ENCODE results near the gene UNG.

UNG gene

DNA sequence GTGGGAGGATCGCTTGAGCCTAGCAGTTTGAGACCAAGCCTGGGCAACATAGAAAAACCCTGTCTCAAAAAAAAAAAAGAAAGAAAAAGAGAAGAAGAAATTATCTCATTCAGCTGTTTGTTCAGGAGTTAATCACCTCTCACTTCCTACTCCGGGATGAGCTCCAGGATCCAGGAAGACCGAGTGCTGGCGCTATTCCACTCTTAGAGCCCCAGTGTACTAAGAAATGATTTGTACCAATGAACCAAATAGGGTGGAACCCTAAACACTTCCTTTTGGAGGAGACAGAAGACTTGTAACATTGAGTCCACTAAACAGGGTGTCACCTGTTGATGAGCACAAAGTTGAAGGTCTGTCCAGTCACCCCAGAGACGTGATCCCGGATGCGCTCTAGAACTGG, 7.7 kb upstream of the UNG start:
- no peak for DNase-seq

GRCh38 chr12:109092497-109093021, 4.8 kb upstream of the UNG start:
- peak; percentile 12 for DNase-seq
- ATAC-seq = no peak

More for the DNA sequence above, 7.7 kb upstream of the UNG start:
- ATAC-seq = no peak

DNA sequence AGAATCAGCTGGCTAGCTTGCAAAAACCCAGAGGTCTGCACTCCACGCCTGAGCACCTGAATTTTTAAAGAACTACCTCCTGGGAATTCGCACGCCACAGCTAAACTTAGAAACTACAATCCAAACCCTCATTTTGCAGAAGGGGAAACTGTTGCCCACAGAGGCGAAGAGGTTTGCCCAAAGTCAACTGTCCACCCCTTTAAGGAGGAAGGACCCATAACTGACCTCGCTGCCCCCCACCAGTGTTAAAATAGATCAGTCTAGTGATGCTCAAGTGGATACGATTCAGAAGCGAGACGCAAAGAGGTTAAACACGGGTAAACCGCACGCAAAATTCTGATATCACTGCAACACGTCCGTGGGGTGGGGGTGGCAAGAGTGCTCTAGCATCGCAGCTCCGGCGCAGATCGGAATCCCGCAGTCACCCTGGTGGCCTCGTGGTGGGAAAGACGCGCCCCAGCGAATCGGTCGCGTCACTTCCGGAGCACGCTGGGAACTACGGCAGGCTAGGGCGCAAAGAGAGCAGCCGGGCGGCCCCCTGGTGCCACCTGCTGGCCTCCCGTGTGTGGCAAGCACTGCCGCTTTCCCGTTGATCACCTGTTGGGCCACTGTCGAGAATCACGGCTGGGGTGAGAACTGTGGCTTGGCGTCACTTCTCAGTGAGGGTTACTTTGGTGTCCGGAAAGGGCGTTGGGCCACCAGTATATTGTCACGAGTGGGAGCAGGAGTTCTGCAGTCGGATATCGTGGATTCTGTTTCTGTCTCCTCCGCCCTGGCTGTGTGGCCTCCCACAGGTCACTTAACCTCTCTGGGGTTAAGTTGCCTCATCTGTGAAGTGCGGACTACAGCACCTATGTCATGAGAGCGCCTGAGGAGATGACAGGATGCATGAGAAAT, 4.1 kb upstream of the UNG start, which contains the start of gene ALKBH2:
Gene ALKBH2 (minus strand): TSS at position 451 of the 897 bp plus-strand sequence. CDS start 686 bp downstream, outside the sequence.
- ATAC-seq (peak; percentile 81), DNase-seq (peak; percentile 95)

GRCh38 chr12:109097140-109097434, 310 bp upstream of the UNG start:
- DNase-seq = no peak
- ATAC-seq = no peak

GRCh38 chr12:109098183-109098604, 797 bp downstream of the UNG start:
- no peak for ATAC-seq
- DNase-seq = no peak

- ATAC-seq (no peak), DNase-seq (no peak)
Measured at GRCh38 chr12:109098651-109099050, 1.3 kb downstream of the UNG start.

DNA sequence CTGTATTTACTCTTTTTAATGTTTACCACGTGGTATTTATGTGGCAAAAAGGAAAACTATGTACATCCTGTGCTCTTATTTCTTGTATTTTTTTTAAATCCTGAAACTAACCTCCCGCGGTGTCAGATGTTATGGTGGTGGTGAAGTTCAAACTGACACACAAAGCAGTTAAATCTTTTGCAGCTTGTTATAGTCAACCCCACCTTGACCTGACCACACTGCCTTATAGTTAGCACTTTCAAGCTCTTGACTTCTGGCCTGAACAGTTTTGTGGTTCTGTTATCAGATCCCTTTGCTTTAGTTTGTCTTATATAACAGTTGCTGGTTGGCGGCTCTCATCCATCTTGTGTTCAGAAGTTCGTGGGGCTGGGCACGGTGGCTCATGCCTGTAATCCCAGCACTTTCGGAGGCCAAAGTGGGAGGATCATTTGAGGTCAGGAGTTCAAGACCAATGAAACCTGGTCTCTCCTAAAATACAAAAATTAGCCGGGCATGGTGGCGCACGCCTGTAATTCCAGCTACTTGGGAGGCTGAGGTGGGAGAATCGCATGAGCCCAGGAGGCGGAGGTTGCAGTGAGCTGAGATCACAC, 2.1 kb downstream of the UNG start:
- no peak for DNase-seq

GRCh38 chr12:109100741-109101140, 3.3 kb downstream of the UNG start:
- DNase-seq (no peak), ATAC-seq (no peak)

More for the DNA sequence above, 2.1 kb downstream of the UNG start:
- no peak for ATAC-seq

- DNase-seq = no peak
- ATAC-seq = no peak
Measured at GRCh38 chr12:109102491-109102890, 5.1 kb downstream of the UNG start.

GRCh38 chr12:109105176-109105575, 7.8 kb downstream of the UNG start:
- DNase-seq = no peak
- ATAC-seq = no peak

- DNase-seq = no peak
- ATAC-seq = no peak
Measured at GRCh38 chr12:109109746-109110350, 12.5 kb downstream of the UNG start.

- ATAC-seq = peak; percentile 75
Measured at GRCh38 chr12:109110988-109111495, 13.6 kb downstream of the UNG start.

GRCh38 chr12:109112720-109113465, 15.5 kb downstream of the UNG start:
- no peak for ATAC-seq
- no peak for DNase-seq

More at GRCh38 chr12:109110988-109111495, 13.6 kb downstream of the UNG start:
- DNase-seq = peak; percentile 60

DNA sequence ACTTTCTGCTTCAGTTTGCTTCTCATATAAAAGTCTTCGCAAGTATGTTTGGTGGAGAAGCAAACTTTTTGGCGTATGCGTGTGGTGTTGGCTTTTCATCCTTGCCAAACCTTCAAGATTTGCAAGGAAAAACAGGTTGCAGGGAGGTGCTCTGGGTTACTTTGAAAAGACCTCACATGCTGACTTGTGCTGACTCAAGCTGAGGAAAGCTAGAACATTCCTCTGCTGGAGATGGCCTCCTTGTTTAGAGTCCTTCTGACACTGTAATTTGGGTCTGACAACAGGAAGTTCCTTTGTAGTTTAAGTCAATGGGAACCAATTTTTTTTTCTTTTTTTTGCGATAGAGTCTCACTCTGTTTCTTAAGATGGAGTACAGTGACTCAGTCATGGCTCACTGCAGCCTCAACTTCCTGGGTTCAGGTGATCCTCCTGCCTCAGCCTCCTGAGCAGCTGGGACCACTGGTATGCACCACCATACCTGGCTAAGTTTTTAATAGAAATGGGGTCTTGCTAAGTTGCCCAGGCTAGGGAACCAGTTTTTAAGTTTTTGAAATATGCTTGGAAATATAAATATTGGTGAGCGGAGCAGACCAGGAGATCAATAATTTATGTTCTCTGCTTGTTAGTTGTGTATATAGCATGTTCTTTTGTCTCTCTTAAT, 16.4 kb downstream of the UNG start:
- ATAC-seq (no peak), DNase-seq (no peak)

- ATAC-seq (no peak), DNase-seq (no peak)
Measured at GRCh38 chr12:109114644-109115043, 17.2 kb downstream of the UNG start.

- DNase-seq (no peak), ATAC-seq (no peak)
Measured at GRCh38 chr12:109115404-109115757, 18.0 kb downstream of the UNG start.

- ATAC-seq = no peak
- no peak for DNase-seq
Measured at GRCh38 chr12:109115758-109116610, 18.6 kb downstream of the UNG start, which contains the start of gene ACACB. Gene ACACB (plus strand): TSS chr12:109116587. CDS start chr12:109139406, 22,819 bp downstream.

DNA sequence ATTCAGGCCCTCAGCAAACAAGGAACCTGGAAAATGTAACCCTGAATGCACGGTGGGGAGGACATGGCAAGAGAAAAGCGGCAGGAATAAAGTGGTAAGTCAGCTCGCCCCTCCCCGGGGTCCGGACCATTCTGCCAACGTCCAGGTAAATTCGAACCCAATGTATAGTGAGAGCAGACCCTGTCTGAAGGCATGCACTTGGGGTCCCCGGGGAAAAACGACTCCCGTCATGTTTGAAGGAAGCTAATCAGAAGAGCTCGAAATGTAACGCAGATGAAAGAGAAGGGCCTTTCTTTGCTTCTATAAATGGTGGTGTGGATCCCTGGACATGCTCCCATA, 19.2 kb downstream of the UNG start:
- ATAC-seq (no peak), DNase-seq (no peak)

- ATAC-seq (no peak), DNase-seq (no peak)
Measured at GRCh38 chr12:109120095-109120494, 22.7 kb downstream of the UNG start.

GRCh38 chr12:109120557-109120956, 23.2 kb downstream of the UNG start:
- no peak for DNase-seq
- no peak for ATAC-seq
